ENCODE measurements around the gene ZMIZ2. TPM values are rescaled to one million over a fixed set of nuclear protein-coding genes. Genes with fewer than 3 reads are reported as not detected.

Gene ZMIZ2
- polyA plus RNA-seq, 3 donors = 1.9 to 72.8 (median 3.3) TPM

GRCh38 chr7:44793919-44794318 lies 45.3 kb downstream of the ZMIZ2 start:
- peaks cover 18% of the 10 kb centered on the region for H3K4me1 Mint-ChIP-seq
- no peak overlapping the region for H3K27ac Mint-ChIP-seq
- no peak overlapping the region for H3K4me3 Mint-ChIP-seq

GRCh38 chr7:44794331-44794730 lies 45.7 kb downstream of the ZMIZ2 start:
- peaks cover 2 to 9% of the 10 kb centered on the region in 2 donors for H3K36me3 ChIP-seq (replicated peaks in 1 of 2; ENCODE audit: control insufficient read depth in 1 of 2, insufficient read depth in 2 of 2, low read length in 2 of 2)
- intact Hi-C loops (cut with micrococcal nuclease) = no loop called here
- no peak overlapping the region for H3K27ac ChIP-seq (ENCODE audit: low read depth in 1 of 2, low read length in 2 of 2)
- peaks cover 13% of the 10 kb centered on the region for H4K20me1 ChIP-seq (ENCODE audit: insufficient read depth, low read length)
- WGBS (ENCODE audit: insufficient coverage) = no CpG with 5 or more reads among the region's 3 CpGs
- H3K27me3 ChIP-seq (ENCODE audit: control insufficient read depth in 2 of 2, insufficient read depth in 2 of 2, low read length in 2 of 2) = no peaks in the 10 kb centered on the region
- no peaks in the 10 kb centered on the region for H3K9me3 Mint-ChIP-seq
- no peak overlapping the region for H3K27ac Mint-ChIP-seq
- H3K4me1 Mint-ChIP-seq = peaks cover 18% of the 10 kb centered on the region
- H3K4me1 ChIP-seq (ENCODE audit: control insufficient read depth in 1 of 2, insufficient read depth in 2 of 2, low read length in 2 of 2) = peaks cover 23 to 30% of the 10 kb centered on the region in 2 donors
- no peak overlapping the region for H3K4me3 ChIP-seq (replicated peaks in 1 of 3; ENCODE audit: low read depth in 2 of 3, low read length in 3 of 3)
- no peaks in the 10 kb centered on the region for H3K9me3 ChIP-seq (replicated peaks in 1 of 2; ENCODE audit: control insufficient read depth in 1 of 2, insufficient read depth in 1 of 2, low read length in 2 of 2)
- no peak overlapping the region for H3K9ac ChIP-seq (ENCODE audit: insufficient read depth, low read length, poor library complexity, severe bottlenecking)
- H3K4me3 Mint-ChIP-seq = no peak overlapping the region
- no peak for TF ChIP-seq CTCF (IDR thresholded peaks at IDR 0.05)
- peaks cover 0 to 1% (median 0%) of the 10 kb centered on the region in 3 donors for H3K27me3 Mint-ChIP-seq (ENCODE audit: low read depth in 3 of 3)
- DNase-seq = no peak
- H3K4me2 ChIP-seq (replicated peaks; ENCODE audit: extremely low read depth, low read length, poor library complexity, severe bottlenecking) = no peak overlapping the region
- no peak overlapping the region for H2AFZ ChIP-seq (ENCODE audit: insufficient read depth, low read depth, low read length, poor library complexity, severe bottlenecking)
- H3K36me3 Mint-ChIP-seq = peaks cover under 1 to 4% of the 10 kb centered on the region in 2 donors
- H3K79me2 ChIP-seq (ENCODE audit: insufficient read depth, low read length) = peaks cover 39% of the 10 kb centered on the region

More at GRCh38 chr7:44793919-44794318, 45.3 kb downstream of the ZMIZ2 start:
- peaks cover 21 to 29% of the 10 kb centered on the region in 2 donors for H3K4me1 ChIP-seq (ENCODE audit: control insufficient read depth in 1 of 2, insufficient read depth in 2 of 2, low read length in 2 of 2)
- no peak overlapping the region for H3K9ac ChIP-seq (ENCODE audit: insufficient read depth, low read length, poor library complexity, severe bottlenecking)
- no peak for TF ChIP-seq CTCF (IDR thresholded peaks at IDR 0.05)
- peaks cover 0 to 5% of the 10 kb centered on the region in 2 donors for H3K36me3 ChIP-seq (replicated peaks in 1 of 2; ENCODE audit: control insufficient read depth in 1 of 2, insufficient read depth in 2 of 2, low read length in 2 of 2)
- Mint-ChIP-seq H3K27me3 (ENCODE audit: low read depth in 3 of 3) (peaks cover 0 to 1% (median 0%) of the 10 kb centered on the region in 3 donors), H3K9me3 (no peaks in the 10 kb centered on the region), H3K36me3 (peaks cover 0 to 3% of the 10 kb centered on the region in 2 donors)
- no peak for DNase-seq
- H3K79me2 ChIP-seq (ENCODE audit: insufficient read depth, low read length) = peaks cover 34% of the 10 kb centered on the region
- intact Hi-C loops (cut with micrococcal nuclease) = no loop called here
- H4K20me1 ChIP-seq (ENCODE audit: insufficient read depth, low read length) = peaks cover 13% of the 10 kb centered on the region
- H3K27me3 ChIP-seq (ENCODE audit: control insufficient read depth in 2 of 2, insufficient read depth in 2 of 2, low read length in 2 of 2) = no peaks in the 10 kb centered on the region
- H3K4me2 ChIP-seq (replicated peaks; ENCODE audit: extremely low read depth, low read length, poor library complexity, severe bottlenecking) = no peak overlapping the region
- H3K4me3 ChIP-seq (replicated peaks in 1 of 3; ENCODE audit: low read depth in 2 of 3, low read length in 3 of 3) = no peak overlapping the region
- no peak overlapping the region for H3K27ac ChIP-seq (ENCODE audit: low read depth in 1 of 2, low read length in 2 of 2)
- 100% methylated on average over 1 of the region's 5 CpGs for WGBS (ENCODE audit: insufficient coverage)
- H2AFZ ChIP-seq (ENCODE audit: insufficient read depth, low read depth, low read length, poor library complexity, severe bottlenecking) = no peak overlapping the region
- no peaks in the 10 kb centered on the region for H3K9me3 ChIP-seq (replicated peaks in 1 of 2; ENCODE audit: control insufficient read depth in 1 of 2, insufficient read depth in 1 of 2, low read length in 2 of 2)
